Spleen (tissue), 11 donors: ENCODE data around the gene CIAPIN1. TPM values are rescaled to one million over a fixed set of nuclear protein-coding genes. Genes with fewer than 3 reads are reported as not detected.

ENCODE experiments used
- DNase-seq: peaks from one replicate; pipeline ENCODE4 v3.0.0-alpha.2; 2020
- H3K27ac ChIP-seq, 8 donors: fragments of 200-600 bp; sonication (generic) in 7 of 8; 1 replicate in 4 of 8; 2 replicates in 4 of 8; pipeline versions ENCODE4 v1.5.0 to v1.8.0; 2016 to 2021; ENCODE audit warnings: inconsistent platforms in 4 of 8, mild to moderate bottlenecking in 4 of 8, moderate library complexity in 1 of 8
- H3K27me3 ChIP-seq, 7 donors: fragments of 200-600 bp; sonication (generic) in 6 of 7; replicated peaks in 1 of 7; 1 replicate in 4 of 7; 2 replicates in 3 of 7; pipeline versions ENCODE4 v1.5.0 to v1.8.0; 2016 to 2021; ENCODE audit warnings: inconsistent platforms in 3 of 7, mild to moderate bottlenecking in 1 of 7
- H3K36me3 ChIP-seq, 6 donors: fragments of 200-600 bp; sonication (generic) in 5 of 6; 1 replicate in 4 of 6; 2 replicates in 2 of 6; pipeline versions ENCODE4 v1.5.0 to v1.8.0; 2016 to 2021; ENCODE audit warnings: inconsistent platforms in 2 of 6
- H3K4me1 ChIP-seq, 6 donors: fragments of 200-600 bp; sonication (generic) in 5 of 6; 1 replicate in 3 of 6; 2 replicates in 3 of 6; pipeline versions ENCODE4 v1.5.0 to v1.8.0; 2016 to 2021; ENCODE audit warnings: inconsistent platforms in 3 of 6
- H3K4me3 ChIP-seq, 8 donors: fragments of 200-600 bp; sonication (generic) in 7 of 8; 1 replicate in 4 of 8; 2 replicates in 4 of 8; pipeline versions ENCODE4 v1.5.0 to v1.8.0; 2016 to 2021; ENCODE audit warnings: inconsistent platforms in 4 of 8, mild to moderate bottlenecking in 4 of 8, moderate library complexity in 2 of 8
- H3K9me3 ChIP-seq, 8 donors: fragments of 200-600 bp; sonication (generic) in 7 of 8; 1 replicate in 4 of 8; 2 replicates in 4 of 8; pipeline versions ENCODE4 v1.5.0 to v1.8.0; 2016 to 2021; ENCODE audit warnings: inconsistent platforms in 4 of 8
- POLR2A ChIP-seq, 3 donors: fragments of 450-650 bp; IDR thresholded peaks; one replicate each; pipeline ENCODE4 v1.5.1; 2017; ENCODE audit warnings: antibody characterized with exemption in 3 of 3, mild to moderate bottlenecking in 1 of 3
- POLR2AphosphoS5 ChIP-seq, 3 donors: sonication (generic); formaldehyde crosslinking; IDR thresholded peaks; one replicate each; pipeline ENCODE4 v1.5.1; 2017; ENCODE audit warnings: antibody characterized with exemption in 3 of 3
- WGBS, 5 donors: extraction: QIAGEN DNeasy Blood & Tissue Kit in 3 of 5; methylation state at CpG; one replicate each; pipeline versions ENCODE4 v1.1.5 to v1.1.7; 2013 to 2018; 5-methylcytosine and 5-hydroxymethylcytosine counted together
- intact Hi-C: fragments of 100-400 bp; cut with DNase I; formaldehyde crosslinking; loops from one replicate; pipeline ENCODE4 v1.15.0; 2023; ENCODE audit warnings: low total_unique reads
- polyA plus RNA-seq, 3 donors: library from polyadenylated mRNA; stranded (reverse); fragments of 200-250 nt; gene quantifications; one replicate each; pipeline ENCODE4 v1.2.1, GENCODE V29; 2013
- total RNA-seq, 7 donors: library from RNA; depleted of rRNA in 3 of 7; stranded (reverse); fragments of >200 nt in 3 of 7; fragmentation: NEBNext Ultra II Directional in 4 of 7; extraction: Animal tissue kit (Norgen Biotek cat#: 25700) in 4 of 7; gene quantifications; one replicate each; pipeline versions ENCODE4 v1.1.0 to v1.2.1, GENCODE V29; 2016 to 2021
- TF ChIP-seq, protein P1 (sequence below), 11 experiments: fragments of 200-600 bp in 7 of 11; fragments of 450-650 bp in 4 of 11; sonication (generic) in 4 of 11; IDR thresholded peaks in 8 of 11; conservative IDR thresholded peaks in 3 of 11; 1 replicate in 7 of 11; 2 replicates in 4 of 11; pipeline versions ENCODE4 v1.4.0 to v1.8.0; 2016 to 2021; ENCODE audit warnings: antibody characterized with exemption in 11 of 11, inconsistent platforms in 4 of 11, mild to moderate bottlenecking in 1 of 11
- donor health status: healthy with polysubstance abuse.
- donor health status: DM: no; HTN: no; CAD: no; lungs with moderate emphysema.
- donor health status: DM: no; HTN: no; CAD: no.
- donor health status: Bipolar disorder and iron deficiency.
- donor health status: healthy.
- donor health status: DM: no; HTN: no; CAD: no.
- donor health status: DM: yes; HTN: yes; CAD: no.

The CIAPIN1 gene
- total and polyA plus RNA-seq, 10 donors = 19.6 to 39.8 (median 28.7) TPM

DNA sequence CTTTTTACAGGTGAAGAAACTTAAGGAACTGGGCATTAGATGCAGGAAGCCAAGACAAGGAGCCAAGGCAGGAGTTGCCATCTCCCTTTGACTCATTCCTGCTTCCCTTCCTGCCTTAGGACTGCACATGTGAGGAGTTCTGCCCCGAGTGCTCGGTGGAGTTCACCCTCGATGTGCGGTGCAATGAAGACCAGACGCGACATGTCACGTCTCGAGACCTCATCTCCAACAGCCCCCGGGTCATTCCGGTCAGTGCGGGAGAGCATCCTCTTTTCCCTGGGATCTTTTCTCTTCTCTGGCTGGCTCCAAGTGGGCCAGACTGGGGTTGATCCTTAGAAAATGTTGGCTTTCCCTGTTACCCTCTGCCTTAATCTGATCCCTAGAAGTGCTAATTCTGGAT lies 21.9 kb upstream of the CIAPIN1 start:
- Histone ChIP-seq H3K4me3 (no peak overlapping the region), H3K36me3 (peaks cover 0 to 100% (median 75%) of the 10 kb centered on the region in 6 donors), H3K4me1 (peaks cover 6 to 72% (median 47%) of the 10 kb centered on the region in 6 donors), H3K9me3 (no peaks in the 10 kb centered on the region), H3K27ac (no peak overlapping the region), H3K27me3 (no peaks in the 10 kb centered on the region)
- 83 to 99% (median 89%) methylated on average over 11 of the region's 11 CpGs for WGBS, 5 donors
- peak; percentile 65 for DNase-seq
- TF ChIP-seq, protein P1, sequence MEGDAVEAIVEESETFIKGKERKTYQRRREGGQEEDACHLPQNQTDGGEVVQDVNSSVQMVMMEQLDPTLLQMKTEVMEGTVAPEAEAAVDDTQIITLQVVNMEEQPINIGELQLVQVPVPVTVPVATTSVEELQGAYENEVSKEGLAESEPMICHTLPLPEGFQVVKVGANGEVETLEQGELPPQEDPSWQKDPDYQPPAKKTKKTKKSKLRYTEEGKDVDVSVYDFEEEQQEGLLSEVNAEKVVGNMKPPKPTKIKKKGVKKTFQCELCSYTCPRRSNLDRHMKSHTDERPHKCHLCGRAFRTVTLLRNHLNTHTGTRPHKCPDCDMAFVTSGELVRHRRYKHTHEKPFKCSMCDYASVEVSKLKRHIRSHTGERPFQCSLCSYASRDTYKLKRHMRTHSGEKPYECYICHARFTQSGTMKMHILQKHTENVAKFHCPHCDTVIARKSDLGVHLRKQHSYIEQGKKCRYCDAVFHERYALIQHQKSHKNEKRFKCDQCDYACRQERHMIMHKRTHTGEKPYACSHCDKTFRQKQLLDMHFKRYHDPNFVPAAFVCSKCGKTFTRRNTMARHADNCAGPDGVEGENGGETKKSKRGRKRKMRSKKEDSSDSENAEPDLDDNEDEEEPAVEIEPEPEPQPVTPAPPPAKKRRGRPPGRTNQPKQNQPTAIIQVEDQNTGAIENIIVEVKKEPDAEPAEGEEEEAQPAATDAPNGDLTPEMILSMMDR (IDR thresholded peaks at IDR 0.05 in 8 of 11, conservative IDR thresholded peaks at IDR 0.05 in 3 of 11) = no peak
- TF ChIP-seq POLR2A (IDR thresholded peaks at IDR 0.05) = no peak
- TF ChIP-seq POLR2AphosphoS5 (IDR thresholded peaks at IDR 0.05) = no peak
- intact Hi-C loops = loop anchor here (10.0 kb wide), 1 partner anchor 46 kb away; no protein-coding TSS in a partner anchor

DNA sequence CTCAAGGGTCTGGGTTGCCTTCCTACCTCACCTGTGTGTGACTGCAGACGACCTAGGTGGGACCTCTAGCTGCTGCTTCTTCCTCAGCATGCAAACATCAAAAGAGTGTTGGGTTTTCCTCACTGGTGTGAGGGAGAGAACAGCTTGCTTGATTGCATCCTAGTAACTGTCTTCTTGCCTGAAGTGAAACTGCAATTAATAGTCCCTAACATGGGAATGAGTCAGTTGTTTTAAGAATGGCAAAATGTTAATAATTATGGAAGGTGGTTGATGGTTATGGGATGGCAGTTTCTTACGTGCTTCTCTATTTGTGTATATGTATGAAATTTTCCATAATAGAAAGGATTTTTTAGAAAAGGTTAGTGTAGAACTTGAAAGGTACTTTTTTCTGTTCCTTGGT lies 21.2 kb upstream of the CIAPIN1 start:
- H3K4me1 ChIP-seq = peaks cover 13 to 74% (median 53%) of the 10 kb centered on the region in 6 donors
- no peak for TF ChIP-seq POLR2A (IDR thresholded peaks at IDR 0.05)
- no peak for TF ChIP-seq POLR2AphosphoS5 (IDR thresholded peaks at IDR 0.05)
- TF ChIP-seq, protein P1 (IDR thresholded peaks at IDR 0.05 in 8 of 11, conservative IDR thresholded peaks at IDR 0.05 in 3 of 11) = no peak
- DNase-seq = no peak
- H3K4me3 ChIP-seq = no peak overlapping the region
- no peaks in the 10 kb centered on the region for H3K9me3 ChIP-seq
- intact Hi-C loops = loop anchor here (10.0 kb wide), 1 partner anchor 46 kb away; no protein-coding TSS in a partner anchor
- H3K27ac ChIP-seq = no peak overlapping the region
- H3K36me3 ChIP-seq = peaks cover 0 to 99% (median 75%) of the 10 kb centered on the region in 6 donors
- 75 to 94% (median 91%) methylated on average over 2 of the region's 2 CpGs for WGBS, 5 donors
- no peaks in the 10 kb centered on the region for H3K27me3 ChIP-seq

DNA sequence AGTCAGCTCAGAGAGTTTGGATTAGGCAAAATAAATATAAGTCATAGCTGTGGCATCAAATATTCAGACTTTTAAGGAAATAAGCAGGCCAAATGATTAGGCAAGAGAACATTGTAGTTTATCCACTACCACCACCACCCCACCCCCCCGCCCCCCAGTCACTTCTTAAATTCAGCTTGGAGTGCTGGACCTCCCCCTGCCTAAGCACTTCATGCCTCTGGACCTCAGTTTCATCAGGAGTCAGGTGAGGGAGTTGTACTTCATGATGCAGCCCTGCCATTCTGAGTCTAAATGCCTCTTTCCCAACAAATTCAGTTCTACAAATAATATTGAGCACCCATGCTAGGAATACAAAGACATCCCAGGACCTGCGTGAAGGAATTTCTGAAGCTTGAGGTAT lies 17.3 kb upstream of the CIAPIN1 start:
- Histone ChIP-seq H3K4me1 (peaks cover 12 to 51% (median 28%) of the 10 kb centered on the region in 6 donors), H3K27me3 (no peaks in the 10 kb centered on the region), H3K9me3 (no peaks in the 10 kb centered on the region), H3K36me3 (peaks cover 0 to 78% (median 58%) of the 10 kb centered on the region in 6 donors), H3K27ac (no peak overlapping the region), H3K4me3 (no peak overlapping the region)
- intact Hi-C loops = loop anchor here (10.0 kb wide), 1 partner anchor 50 kb away; no protein-coding TSS in a partner anchor
- WGBS, 5 donors = 87 to 100% (median 96%) methylated on average over 2 of the region's 2 CpGs
- TF ChIP-seq POLR2A (IDR thresholded peaks at IDR 0.05) = no peak
- DNase-seq = no peak

DNA sequence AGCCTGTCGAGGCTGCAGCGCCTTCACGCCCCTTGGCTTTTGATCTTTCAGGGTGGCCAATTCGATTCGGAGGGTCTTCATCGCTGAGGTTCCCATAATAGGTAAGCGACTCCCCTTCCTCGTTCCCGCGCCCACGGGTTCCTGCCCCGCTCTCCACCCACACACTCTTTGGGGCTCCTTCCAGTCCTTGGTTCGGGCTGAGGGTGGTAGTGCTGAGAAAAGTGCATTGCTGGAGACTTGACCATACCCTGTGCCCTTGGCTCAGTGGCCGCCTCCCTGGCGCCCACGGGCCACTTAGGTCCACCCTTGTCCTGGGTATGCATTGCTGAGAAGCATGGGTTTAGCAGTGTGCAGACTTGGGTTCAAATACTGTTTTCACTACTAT lies 15.8 kb upstream of the CIAPIN1 start:
- TF ChIP-seq, protein P1 (IDR thresholded peaks at IDR 0.05 in 8 of 11, conservative IDR thresholded peaks at IDR 0.05 in 3 of 11) = no peak
- TF ChIP-seq POLR2A (IDR thresholded peaks at IDR 0.05) (no peak), POLR2AphosphoS5 (IDR thresholded peaks at IDR 0.05) (no peak)
- peak overlapping the region; percentile 80 to 94 (median 90) for H3K27ac ChIP-seq
- WGBS, 5 donors = 0 to 3% (median 2%) methylated on average over 14 to 16 of the region's 16 CpGs
- no peak for DNase-seq
- peak overlapping the region; percentile 86 to 97 (median 90) for H3K4me3 ChIP-seq
- H3K27me3 ChIP-seq = no peaks in the 10 kb centered on the region
- peaks cover 12 to 47% (median 28%) of the 10 kb centered on the region in 6 donors for H3K4me1 ChIP-seq
- intact Hi-C loops = loop anchor here (10.0 kb wide), 1 partner anchor 52 kb away; no protein-coding TSS in a partner anchor
- no peaks in the 10 kb centered on the region for H3K9me3 ChIP-seq
- H3K36me3 ChIP-seq = peaks cover 0 to 78% (median 53%) of the 10 kb centered on the region in 6 donors
